Measurements from ENCODE around the gene RBP5. TPM values are rescaled to one million over a fixed set of nuclear protein-coding genes. Genes with fewer than 3 reads are reported as not detected.

Gene RBP5
- total and polyA plus RNA-seq, 2 donors (not counting 1 experiment from before 2014, with no cell fraction given): not detected

GRCh38 chr12:7106082-7106481, 22.6 kb downstream of the RBP5 start:
- H3K27me3 ChIP-seq (ENCODE audit: control insufficient read depth, insufficient read depth, low read length): no peaks in the 10 kb centered on the region
- DNase-seq (ENCODE audit: low read depth in 2 of 2): no peak
- TF ChIP-seq CTCF (conservative IDR thresholded peaks at IDR 0.05 in 1 of 2, IDR thresholded peaks at IDR 0.05 in 1 of 2; ENCODE audit: low read depth in 1 of 2, low read length in 2 of 2) (no peak), EZH2 (IDR thresholded peaks at IDR 0.05; ENCODE audit: low read length, missing control alignments) (no peak)
- no peak overlapping the region for H3K4me2 ChIP-seq (ENCODE audit: extremely low read depth, insufficient read depth, low read length)
- no peak overlapping the region for H2AFZ ChIP-seq (ENCODE audit: low read length)
- no peaks in the 10 kb centered on the region for H3K9me3 ChIP-seq (ENCODE audit: control insufficient read depth, insufficient read depth, low read depth, low read length)
- H3K27ac ChIP-seq (ENCODE audit: insufficient read depth, low read length): no peak overlapping the region
- no peaks in the 10 kb centered on the region for H4K20me1 ChIP-seq (ENCODE audit: control insufficient read depth, extremely low read depth, insufficient read depth, low read length)
- no peak overlapping the region for H3K9ac ChIP-seq (ENCODE audit: insufficient read depth, low read length)
- H3K4me3 ChIP-seq (replicated peaks in 1 of 4; ENCODE audit: control extremely low read depth in 1 of 4, insufficient read depth in 1 of 4, low read depth in 3 of 4, low read length in 4 of 4): no peak overlapping the region
- peaks cover 7% of the 10 kb centered on the region for H3K4me1 ChIP-seq (ENCODE audit: control insufficient read depth, extremely low read depth, insufficient read depth, low read length)
- peaks cover 1% of the 10 kb centered on the region for H3K36me3 ChIP-seq (ENCODE audit: control insufficient read depth, insufficient read depth, low read length)
- H3K79me2 ChIP-seq (ENCODE audit: control insufficient read depth, insufficient read depth, low read length): peaks cover 11% of the 10 kb centered on the region

GRCh38 chr12:7103837-7104584, 24.7 kb downstream of the RBP5 start:
- Histone ChIP-seq H3K4me2 (ENCODE audit: extremely low read depth, insufficient read depth, low read length) (no peak overlapping the region), H3K79me2 (ENCODE audit: control insufficient read depth, insufficient read depth, low read length) (peaks cover 11% of the 10 kb centered on the region), H3K9me3 (ENCODE audit: control insufficient read depth, insufficient read depth, low read depth, low read length) (no peaks in the 10 kb centered on the region), H2AFZ (ENCODE audit: low read length) (no peak overlapping the region), H4K20me1 (ENCODE audit: control insufficient read depth, extremely low read depth, insufficient read depth, low read length) (no peaks in the 10 kb centered on the region), H3K9ac (ENCODE audit: insufficient read depth, low read length) (no peak overlapping the region), H3K4me3 (replicated peaks in 1 of 4; ENCODE audit: control extremely low read depth in 1 of 4, insufficient read depth in 1 of 4, low read depth in 3 of 4, low read length in 4 of 4) (no peak overlapping the region), H3K36me3 (ENCODE audit: control insufficient read depth, insufficient read depth, low read length) (peaks cover 6% of the 10 kb centered on the region), H3K27ac (ENCODE audit: insufficient read depth, low read length) (no peak overlapping the region), H3K4me1 (ENCODE audit: control insufficient read depth, extremely low read depth, insufficient read depth, low read length) (peaks cover 5% of the 10 kb centered on the region), H3K27me3 (ENCODE audit: control insufficient read depth, insufficient read depth, low read length) (no peaks in the 10 kb centered on the region)
- TF ChIP-seq CTCF (conservative IDR thresholded peaks at IDR 0.05 in 1 of 2, IDR thresholded peaks at IDR 0.05 in 1 of 2; ENCODE audit: low read depth in 1 of 2, low read length in 2 of 2) (no peak), EZH2 (IDR thresholded peaks at IDR 0.05; ENCODE audit: low read length, missing control alignments) (no peak)
- no peak for DNase-seq (ENCODE audit: low read depth in 2 of 2)

GRCh38 chr12:7102582-7102981, 26.1 kb downstream of the RBP5 start:
- H3K4me1 ChIP-seq (ENCODE audit: control insufficient read depth, extremely low read depth, insufficient read depth, low read length): peaks cover 2% of the 10 kb centered on the region
- DNase-seq (ENCODE audit: low read depth in 2 of 2): no peak
- no peak overlapping the region for H3K4me3 ChIP-seq (replicated peaks in 1 of 4; ENCODE audit: control extremely low read depth in 1 of 4, insufficient read depth in 1 of 4, low read depth in 3 of 4, low read length in 4 of 4)
- no peaks in the 10 kb centered on the region for H4K20me1 ChIP-seq (ENCODE audit: control insufficient read depth, extremely low read depth, insufficient read depth, low read length)
- H3K36me3 ChIP-seq (ENCODE audit: control insufficient read depth, insufficient read depth, low read length): peaks cover 6% of the 10 kb centered on the region
- no peak overlapping the region for H3K4me2 ChIP-seq (ENCODE audit: extremely low read depth, insufficient read depth, low read length)
- no peaks in the 10 kb centered on the region for H3K27me3 ChIP-seq (ENCODE audit: control insufficient read depth, insufficient read depth, low read length)
- TF ChIP-seq CTCF (conservative IDR thresholded peaks at IDR 0.05 in 1 of 2, IDR thresholded peaks at IDR 0.05 in 1 of 2; ENCODE audit: low read depth in 1 of 2, low read length in 2 of 2) (no peak), EZH2 (IDR thresholded peaks at IDR 0.05; ENCODE audit: low read length, missing control alignments) (no peak)
- H3K27ac ChIP-seq (ENCODE audit: insufficient read depth, low read length): no peak overlapping the region
- H3K9ac ChIP-seq (ENCODE audit: insufficient read depth, low read length): no peak overlapping the region
- no peak overlapping the region for H2AFZ ChIP-seq (ENCODE audit: low read length)
- H3K79me2 ChIP-seq (ENCODE audit: control insufficient read depth, insufficient read depth, low read length): peaks cover 3% of the 10 kb centered on the region
- H3K9me3 ChIP-seq (ENCODE audit: control insufficient read depth, insufficient read depth, low read depth, low read length): no peaks in the 10 kb centered on the region

Data from fibroblast of lung (primary cell).